ENCODE results near the gene NTSR1. TPM values are rescaled to one million over a fixed set of nuclear protein-coding genes. Genes with fewer than 3 reads are reported as not detected.

The NTSR1 gene
- total and polyA plus RNA-seq, 2 of the 8 experiments (the other 6 are each of a cell fraction or from before 2014, with no cell fraction given): 0.53 to 0.89 TPM

DNA sequence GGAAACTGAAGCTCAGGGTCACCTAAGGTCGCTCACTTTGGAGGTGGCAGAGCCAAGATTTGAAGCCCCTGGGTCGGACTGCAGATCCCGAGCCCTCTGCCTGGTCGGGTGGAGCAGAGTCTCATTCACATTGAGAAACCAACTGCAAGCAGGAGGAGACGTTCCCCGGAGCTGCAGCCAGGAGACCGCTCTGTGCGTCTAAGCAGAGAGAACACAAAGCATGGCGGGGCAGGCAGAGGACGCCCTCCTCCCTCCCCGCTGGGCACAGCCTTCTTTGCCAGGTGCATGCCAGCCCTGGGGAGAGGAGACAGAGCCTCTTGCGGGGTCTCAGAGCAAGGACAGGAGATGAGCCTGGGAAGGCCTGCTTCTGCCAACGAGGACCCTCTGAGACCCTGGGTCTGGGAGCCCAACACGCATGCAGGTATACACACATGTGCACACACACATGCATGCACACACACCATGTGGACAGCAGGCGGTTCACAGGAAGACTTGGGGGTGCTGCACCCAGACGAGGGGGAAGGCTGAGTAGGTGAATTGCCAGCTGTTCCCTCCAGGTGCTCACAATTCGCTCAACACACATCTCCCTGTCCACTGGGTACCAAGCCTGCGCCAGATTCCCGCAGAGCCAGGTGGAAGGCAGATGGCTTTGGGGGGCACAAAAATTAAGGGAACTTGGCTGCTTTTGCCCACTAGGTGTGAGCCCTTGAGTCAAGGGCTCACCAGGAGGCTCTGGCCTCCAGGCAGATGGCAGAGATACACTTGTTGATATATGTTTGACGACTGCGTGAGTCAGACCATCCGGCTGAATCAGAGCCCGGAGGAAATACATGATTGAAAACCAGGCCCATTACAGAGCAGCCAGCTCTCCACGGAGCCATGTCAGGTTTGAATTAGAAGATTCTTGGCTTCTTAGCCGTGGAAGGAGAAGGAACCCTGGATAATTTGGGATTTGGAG lies 5.5 kb upstream of the NTSR1 start:
- Histone ChIP-seq H3K14ac (ENCODE audit: insufficient read length) (no peak overlapping the region), H2BK5ac (ENCODE audit: low read depth, low read length) (no peak overlapping the region), H3K9ac (replicated peaks in 1 of 4; ENCODE audit: extremely low read depth in 1 of 4, low read depth in 3 of 4, low read length in 3 of 4) (no peak overlapping the region), H2BK20ac (ENCODE audit: low read length) (no peak overlapping the region), H2BK15ac (ENCODE audit: low read length) (no peak overlapping the region), H3K9me3 (ENCODE audit: insufficient read depth in 2 of 2, low read depth in 1 of 2, low read length in 1 of 2) (no peaks in the 10 kb centered on the region), H2BK120ac (replicated peaks; ENCODE audit: low read depth, low read length) (no peak overlapping the region), H3K18ac (ENCODE audit: extremely low read depth, low read length) (no peak overlapping the region), H3K56ac (replicated peaks; ENCODE audit: insufficient read length, low read depth, low read length) (no peak overlapping the region), H3K4me3 (ENCODE audit: extremely low read depth in 1 of 4, insufficient read depth in 2 of 4, low read depth in 3 of 4, low read length in 4 of 4) (no peak overlapping the region), H3K79me2 (ENCODE audit: control insufficient read depth in 1 of 2, insufficient read depth in 2 of 2, low read length in 2 of 2) (no peaks in the 10 kb centered on the region), H3K23me2 (ENCODE audit: low read depth, low read length) (peaks cover 2% of the 10 kb centered on the region; the same call in 1 of the 2 replicates), H4K20me1 (replicated peaks in 1 of 2; ENCODE audit: control insufficient read depth in 1 of 2, insufficient read depth in 2 of 2, low read length in 2 of 2) (no peaks in the 10 kb centered on the region), H4K5ac (ENCODE audit: insufficient read length, low read depth, low read length) (no peak overlapping the region), H4K8ac (ENCODE audit: extremely low read depth, insufficient read depth, low read length) (no peak overlapping the region), H2BK12ac (ENCODE audit: low read depth, low read length) (no peak overlapping the region), H2AFZ (ENCODE audit: low read length) (no peak overlapping the region), H3K4me2 (ENCODE audit: insufficient read depth in 1 of 2, low read depth in 2 of 2, low read length in 2 of 2) (no peak overlapping the region), H3K4ac (replicated peaks; ENCODE audit: insufficient read length, low read depth, low read length) (no peak overlapping the region), H4K91ac (replicated peaks; ENCODE audit: insufficient read length, low read length) (no peak overlapping the region), H3K79me1 (ENCODE audit: low read depth, low read length) (no peaks in the 10 kb centered on the region), H3K27ac (ENCODE audit: low read depth, low read length) (no peak overlapping the region), H3K4me1 (replicated peaks in 1 of 4; ENCODE audit: control insufficient read depth in 3 of 4, insufficient read depth in 4 of 4, low read length in 3 of 4) (peaks cover 0 to 5% (median 5%) of the 10 kb centered on the region in 4 experiments; a peak in 5 of 7 replicates), H2AK5ac (ENCODE audit: low read depth, low read length) (no peak overlapping the region), H3K23ac (ENCODE audit: insufficient read length) (no peak overlapping the region), H3K36me3 (ENCODE audit: control insufficient read depth in 2 of 4, insufficient read depth in 4 of 4, low read length in 3 of 4) (no peaks in the 10 kb centered on the region), H3K27me3 (replicated peaks in 1 of 4; ENCODE audit: control insufficient read depth in 3 of 4, extremely low read depth in 1 of 4, insufficient read depth in 3 of 4, low read length in 3 of 4) (peaks cover 0 to 8% (median 4%) of the 10 kb centered on the region in 4 experiments; a peak in 5 of 7 replicates)
- ChIA-PET CTCF (ENCODE audit: partially characterized antibody) (interaction anchor here (0.8 to 2.3 kb wide), 8 partner anchors 9 to 119 kb away, joined by 3 to 11 read pairs (median 3); no protein-coding TSS in a partner anchor), POLR2A (ENCODE audit: partially characterized antibody) (no interaction called here)
- FAIRE-seq (no peak), DNase-seq (ENCODE audit: low read depth in 1 of 2, low spot score in 2 of 2) (no peak)
- WGBS, 2 experiments (ENCODE audit: extremely low coverage in 1 of 2, insufficient coverage in 1 of 2, insufficient read length in 1 of 2, insufficient replicate concordance in 2 of 2, low coverage in 1 of 2, low lambda C conversion rate in 2 of 2, missing lambda C conversion rate in 1 of 2): 89% methylated on average over 23 of the region's 25 CpGs; no CpG with 5 or more reads in 1 of the 2 experiments
- TF ChIP-seq KDM4A (IDR thresholded peaks at IDR 0.05; ENCODE audit: low read depth, low read length, severe bottlenecking) (no peak), CBX5 (IDR thresholded peaks at IDR 0.05; ENCODE audit: low read depth, low read length) (no peak), SP4 (IDR thresholded peaks at IDR 0.05; ENCODE audit: low read length) (no peak), TCF12 (IDR thresholded peaks at IDR 0.05; ENCODE audit: low read depth, low read length) (no peak), JUND (IDR thresholded peaks at IDR 0.05; ENCODE audit: low read length) (no peak), TAF1 (IDR thresholded peaks at IDR 0.05; ENCODE audit: low read depth, low read length) (no peak), NANOG (IDR thresholded peaks at IDR 0.05; ENCODE audit: insufficient read depth, low read depth, low read length, poor library complexity, severe bottlenecking) (no peak), HDAC6 (IDR thresholded peaks at IDR 0.05; ENCODE audit: low read depth, low read length) (no peak), SIX5 (IDR thresholded peaks at IDR 0.05; ENCODE audit: low read depth, low read length) (no peak), TBP (IDR thresholded peaks at IDR 0.05; ENCODE audit: low read depth, low read length) (no peak)
